Measurements from ENCODE around the gene ZC3H13.

ZC3H13 gene

DNA sequence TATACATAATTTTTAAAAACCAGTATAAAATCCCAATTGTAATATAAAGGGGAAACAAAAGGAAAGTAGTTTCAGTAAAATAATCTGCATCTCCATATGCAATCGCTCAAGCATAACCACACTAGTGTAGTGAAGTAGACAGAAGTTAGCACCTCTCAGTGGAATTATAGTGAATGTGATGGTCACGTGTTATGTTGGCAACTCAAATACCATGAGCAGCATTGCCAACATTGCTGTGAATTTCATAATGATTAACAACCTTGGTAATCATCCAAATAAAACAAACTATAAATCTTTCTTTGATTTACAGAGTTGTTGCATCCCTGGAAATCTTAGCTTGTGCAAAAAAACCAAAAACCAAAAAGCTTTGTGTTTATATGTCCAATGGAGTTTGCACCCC lies 123.7 kb downstream of the ZC3H13 start:
- no peak for DNase-seq (ENCODE audit: low read depth, low spot score)
- CTCF ChIA-PET, result no interaction called here
- POLR2A ChIA-PET, result no interaction called here
- H3K4me3 ChIP-seq (ENCODE audit: low read depth, low read length), result no peak overlapping the region
- no peak for TF ChIP-seq CTCF (IDR thresholded peaks at IDR 0.05; ENCODE audit: insufficient read depth, low read length, missing control alignments)

GRCh38 chr13:45928176-45928575 lies 124.4 kb downstream of the ZC3H13 start:
- POLR2A ChIA-PET, result no interaction called here
- no peak for DNase-seq (ENCODE audit: low read depth, low spot score)
- no peak for TF ChIP-seq CTCF (IDR thresholded peaks at IDR 0.05; ENCODE audit: insufficient read depth, low read length, missing control alignments)
- CTCF ChIA-PET, result interaction anchor here (2.7 kb wide), 1 partner anchor 198 kb away, joined by 8 read pairs; no protein-coding TSS in a partner anchor
- no peak overlapping the region for H3K4me3 ChIP-seq (ENCODE audit: low read depth, low read length)

- TF ChIP-seq CTCF (IDR thresholded peaks at IDR 0.05; ENCODE audit: insufficient read depth, low read length, missing control alignments), result no peak
- CTCF ChIA-PET, result interaction anchor here (1.1 to 2.7 kb wide), 2 partner anchors 19 to 200 kb away, joined by 3 to 8 read pairs; no protein-coding TSS in a partner anchor
- DNase-seq (ENCODE audit: low read depth, low spot score), result no peak
- no peak overlapping the region for H3K4me3 ChIP-seq (ENCODE audit: low read depth, low read length)
- POLR2A ChIA-PET, result no interaction called here
These were observed 125.8 kb downstream of the ZC3H13 start for GRCh38 chr13:45926741-45927140.

GRCh38 chr13:45925151-45925550 lies 127.4 kb downstream of the ZC3H13 start:
- TF ChIP-seq CTCF (IDR thresholded peaks at IDR 0.05; ENCODE audit: insufficient read depth, low read length, missing control alignments), result no peak
- no peak overlapping the region for H3K4me3 ChIP-seq (ENCODE audit: low read depth, low read length)
- POLR2A ChIA-PET, result no interaction called here
- no peak for DNase-seq (ENCODE audit: low read depth, low spot score)
- CTCF ChIA-PET, result no interaction called here

DNA sequence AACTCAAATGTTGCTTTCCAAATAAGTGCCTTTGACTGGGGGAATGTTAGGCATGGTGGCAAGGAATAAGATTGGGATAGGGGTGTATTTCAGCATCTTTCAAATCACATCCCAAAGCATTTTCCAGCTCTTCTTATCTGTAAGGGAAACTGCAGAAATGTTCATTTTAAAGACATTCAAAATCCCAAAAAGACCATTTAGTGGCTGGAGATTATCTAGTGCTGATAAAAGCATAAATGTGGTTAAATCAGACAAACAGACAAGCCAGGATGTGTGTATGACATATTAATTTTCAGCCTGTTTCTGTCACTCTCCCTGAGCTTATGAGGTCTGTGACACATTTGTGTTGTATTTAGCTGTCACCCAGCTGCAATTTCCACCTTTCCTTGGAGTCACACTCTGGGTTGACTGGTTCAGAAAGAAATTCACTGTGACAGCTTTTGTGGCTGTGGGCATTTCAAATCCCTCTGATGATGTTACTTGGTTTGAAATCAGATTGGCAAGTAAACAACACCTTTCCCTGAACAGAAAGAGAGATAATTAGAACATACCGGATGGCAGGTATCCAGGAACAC lies 131.3 kb downstream of the ZC3H13 start:
- no peak for DNase-seq (ENCODE audit: low read depth, low spot score)
- ChIA-PET CTCF (no interaction called here), POLR2A (no interaction called here)
- TF ChIP-seq CTCF (IDR thresholded peaks at IDR 0.05; ENCODE audit: insufficient read depth, low read length, missing control alignments), result no peak
- H3K4me3 ChIP-seq (ENCODE audit: low read depth, low read length), result no peak overlapping the region

- POLR2A ChIA-PET, result no interaction called here
- no peak overlapping the region for H3K4me3 ChIP-seq (ENCODE audit: low read depth, low read length)
- TF ChIP-seq CTCF (IDR thresholded peaks at IDR 0.05; ENCODE audit: insufficient read depth, low read length, missing control alignments), result no peak
- DNase-seq (ENCODE audit: low read depth, low spot score), result no peak
- CTCF ChIA-PET, result no interaction called here
These were observed 133.9 kb downstream of the ZC3H13 start for GRCh38 chr13:45918597-45918996.
